Right lobe of liver (tissue), 6 donors: ENCODE measurements around the gene TTLL5. TPM values are rescaled to one million over a fixed set of nuclear protein-coding genes. Genes with fewer than 3 reads are reported as not detected.

Experiments used
- ATAC-seq, 4 donors: fragments of 200-7000 bp; cut with Tn5 transposase; one replicate each; pipeline ENCODE4 v1.9.1; 2020; ENCODE audit warnings: mild to moderate bottlenecking in 4 of 4, moderate library complexity in 4 of 4
- DNase-seq, 3 donors: peaks; one replicate each; pipeline ENCODE4 v3.0.0-alpha.2; 2020
- H3K27ac ChIP-seq, 3 donors: fragments of 200-600 bp; one replicate each; pipeline ENCODE4 v1.8.0; 2022
- H3K27me3 ChIP-seq, 2 donors: fragments of 200-600 bp; one replicate each; pipeline ENCODE4 v1.8.0; 2022
- H3K36me3 ChIP-seq, 4 donors: fragments of 200-600 bp; sonication (generic) in 1 of 4; one replicate each; pipeline versions ENCODE4 v1.5.1 to v1.8.0; 2017 to 2022; ENCODE audit warnings: control low read depth in 1 of 4
- H3K4me1 ChIP-seq, 4 donors: fragments of 200-600 bp; sonication (generic) in 1 of 4; one replicate each; pipeline versions ENCODE4 v1.5.1 to v1.8.0; 2017 to 2022; ENCODE audit warnings: control low read depth in 1 of 4
- H3K4me3 ChIP-seq, 3 donors: fragments of 200-600 bp; one replicate each; pipeline ENCODE4 v1.8.0; 2022
- H3K9me3 ChIP-seq, 4 donors: fragments of 200-600 bp; sonication (generic) in 1 of 4; one replicate each; pipeline versions ENCODE4 v1.5.1 to v1.8.0; 2017 to 2022; ENCODE audit warnings: control low read depth in 1 of 4
- CTCF ChIP-seq, 4 donors: fragments of 200-600 bp in 3 of 4; fragments of 450-650 bp in 1 of 4; IDR thresholded peaks; one replicate each; pipeline versions ENCODE4 v1.5.1 to v1.8.0; 2016 to 2022; ENCODE audit warnings: antibody characterized with exemption in 4 of 4, mild to moderate bottlenecking in 2 of 4
- POLR2A ChIP-seq: fragments of 450-650 bp; IDR thresholded peaks from one replicate; pipeline ENCODE4 v1.6.1; 2017; ENCODE audit warnings: antibody characterized with exemption, mild to moderate bottlenecking
- WGBS: methylation state at CpG from one replicate; pipeline ENCODE4 v1.1.6; 2018; ENCODE audit warnings: low coverage, low lambda C conversion rate; ENCODE audit not compliant: insufficient coverage; ENCODE audit errors: missing lambda C conversion rate; 5-methylcytosine and 5-hydroxymethylcytosine counted together
- intact Hi-C, 2 donors: fragments of 100-400 bp; cut with DNase I; formaldehyde crosslinking; loops; one replicate each; pipeline versions ENCODE4 v1.11.2 to v1.14.1; 2022
- total RNA-seq, 6 experiments: library from RNA; depleted of rRNA in 2 of 6; stranded (reverse); fragments of >200 nt in 2 of 6; fragmentation: NEBNext Ultra II Directional in 3 of 6; extraction: Animal tissue kit (Norgen Biotek cat#: 25700) in 3 of 6; gene quantifications; one replicate each; pipeline versions ENCODE4 v1.1.0 to v1.2.4, GENCODE V29; 2016 to 2023
- donor health status: DM: no; HTN: yes; CAD: no.
- donor health status: DM: no; HTN: no; CAD: no.
- donor health status: DM: no; HTN: no; CAD: no.
- donor health status: DM: no; HTN: yes; CAD: no.
- donor health status: DM: no; HTN: yes; CAD: no.

Gene TTLL5
- total RNA-seq, 6 experiments from 2014 or later, result 7.4 to 13.8 (median 11.9) TPM

GRCh38 chr14:75702122-75702521 lies 41.1 kb downstream of the TTLL5 start:
- Histone ChIP-seq H3K4me1 (no peaks in the 10 kb centered on the region), H3K27ac (no peak overlapping the region), H3K4me3 (no peak overlapping the region), H3K36me3 (peaks cover 0 to 2% (median 0%) of the 10 kb centered on the region in 4 donors), H3K9me3 (no peaks in the 10 kb centered on the region), H3K27me3 (no peaks in the 10 kb centered on the region)
- WGBS, result 83% methylated on average over 2 of the region's 2 CpGs
- TF ChIP-seq CTCF (IDR thresholded peaks at IDR 0.05) (no peak), POLR2A (no peak)
- ATAC-seq, result no peak
- no peak for DNase-seq
- intact Hi-C loops, result loop anchor here in 1 of 2 donors (10.0 kb wide), 1 partner anchor 273 kb away; no protein-coding TSS in a partner anchor

GRCh38 chr14:75702616-75703261 lies 41.7 kb downstream of the TTLL5 start:
- ATAC-seq (no peak), DNase-seq (no peak)
- no peak overlapping the region for H3K4me3 ChIP-seq
- no peak overlapping the region for H3K27ac ChIP-seq
- H3K9me3 ChIP-seq, result no peaks in the 10 kb centered on the region
- peaks cover 0 to 2% (median 0%) of the 10 kb centered on the region in 4 donors for H3K36me3 ChIP-seq
- intact Hi-C loops, result loop anchor here in 1 of 2 donors (10.0 kb wide), 1 partner anchor 272 kb away; no protein-coding TSS in a partner anchor
- WGBS, result 93% methylated on average over 3 of the region's 3 CpGs
- H3K27me3 ChIP-seq, result no peaks in the 10 kb centered on the region
- H3K4me1 ChIP-seq, result no peaks in the 10 kb centered on the region
- no peak for TF ChIP-seq POLR2A
- no peak for TF ChIP-seq CTCF (IDR thresholded peaks at IDR 0.05)

- 69% methylated on average over 1 of the region's 1 CpG for WGBS
- H3K9me3 ChIP-seq, result no peaks in the 10 kb centered on the region
- H3K27me3 ChIP-seq, result no peaks in the 10 kb centered on the region
- DNase-seq (no peak), ATAC-seq (no peak)
- H3K4me3 ChIP-seq, result no peak overlapping the region
- TF ChIP-seq POLR2A (no peak), CTCF (IDR thresholded peaks at IDR 0.05) (no peak)
- peaks cover 0 to 2% (median 0%) of the 10 kb centered on the region in 4 donors for H3K36me3 ChIP-seq
- no peaks in the 10 kb centered on the region for H3K4me1 ChIP-seq
- H3K27ac ChIP-seq, result no peak overlapping the region
- intact Hi-C loops, result loop anchor here in 1 of 2 donors (10.0 kb wide), 1 partner anchor 271 kb away; no protein-coding TSS in a partner anchor
These were observed 42.4 kb downstream of the TTLL5 start for GRCh38 chr14:75703467-75703866.

GRCh38 chr14:75705014-75705413 lies 44.0 kb downstream of the TTLL5 start:
- Histone ChIP-seq H3K36me3 (peaks cover 0 to 2% (median 0%) of the 10 kb centered on the region in 4 donors), H3K4me3 (no peak overlapping the region), H3K4me1 (no peaks in the 10 kb centered on the region), H3K9me3 (no peaks in the 10 kb centered on the region), H3K27ac (no peak overlapping the region), H3K27me3 (no peaks in the 10 kb centered on the region)
- TF ChIP-seq POLR2A, result no peak
- no peak for TF ChIP-seq CTCF (IDR thresholded peaks at IDR 0.05)
- DNase-seq (no peak), ATAC-seq (no peak)
- intact Hi-C loops, result loop anchor here in 1 of 2 donors (10.0 kb wide), 1 partner anchor 270 kb away; no protein-coding TSS in a partner anchor
- WGBS, result 87% methylated on average over 3 of the region's 3 CpGs
